CD4-positive, alpha-beta T cell treated with Interleukin-2 at 100 ng/mL for 4 hours (primary cell): ENCODE data around the gene PDCD10.

Source experiments
- DNase-seq: peaks from one replicate; pipeline ENCODE4 v3.0.0-alpha.2; 2020; ENCODE audit warnings: low spot score

PDCD10 gene

GRCh38 chr3:167735233-167736138 is 794 bp upstream of the PDCD10 start, which contains the start of gene SERPINI1:
TSS of gene SERPINI1 (plus strand) at chr3:167735721. CDS start at chr3:167789129, 53,408 bp downstream.
- DNase-seq: peak; percentile 75

GRCh38 chr3:167733961-167734497 is 663 bp downstream of the PDCD10 start:
- DNase-seq: no peak

GRCh38 chr3:167732313-167733065 is 2.2 kb downstream of the PDCD10 start:
- no peak for DNase-seq

GRCh38 chr3:167731393-167731792 is 3.3 kb downstream of the PDCD10 start:
- DNase-seq: no peak

GRCh38 chr3:167729591-167729990 is 5.1 kb downstream of the PDCD10 start:
- no peak for DNase-seq

- DNase-seq: no peak
Observed at GRCh38 chr3:167728632-167729323, 5.9 kb downstream of the PDCD10 start.

GRCh38 chr3:167728176-167728575 is 6.5 kb downstream of the PDCD10 start:
- DNase-seq: no peak

- no peak for DNase-seq
Observed at GRCh38 chr3:167723872-167724271, 10.8 kb downstream of the PDCD10 start.

GRCh38 chr3:167723025-167723512 is 11.6 kb downstream of the PDCD10 start:
- DNase-seq: no peak

- no peak for DNase-seq
Observed at GRCh38 chr3:167718582-167718981, 16.1 kb downstream of the PDCD10 start.

- DNase-seq: no peak
Observed at GRCh38 chr3:167716920-167717319, 17.8 kb downstream of the PDCD10 start.

GRCh38 chr3:167714871-167715270 is 19.8 kb downstream of the PDCD10 start:
- DNase-seq: no peak

GRCh38 chr3:167712445-167712844 is 22.2 kb downstream of the PDCD10 start:
- no peak for DNase-seq

GRCh38 chr3:167711439-167711838 is 23.3 kb downstream of the PDCD10 start:
- no peak for DNase-seq

GRCh38 chr3:167710552-167710951 is 24.1 kb downstream of the PDCD10 start:
- DNase-seq: no peak

GRCh38 chr3:167709690-167710089 is 25.0 kb downstream of the PDCD10 start:
- DNase-seq: no peak

- no peak for DNase-seq
Observed at GRCh38 chr3:167705840-167706239, 28.9 kb downstream of the PDCD10 start.

GRCh38 chr3:167700926-167701325 is 33.8 kb downstream of the PDCD10 start:
- no peak for DNase-seq

- no peak for DNase-seq
Observed at GRCh38 chr3:167700046-167700445, 34.6 kb downstream of the PDCD10 start.

- DNase-seq: no peak
Observed at GRCh38 chr3:167694121-167694520, 40.6 kb downstream of the PDCD10 start.

- peak; percentile 64 for DNase-seq
Observed at GRCh38 chr3:167691366-167691765, 43.3 kb downstream of the PDCD10 start.
